Measurements from ENCODE around the gene NTRK2.

GRCh38 chr9:85007748-85008147 lies 338.2 kb downstream of the NTRK2 start:
- no peak for TF ChIP-seq CTCF (conservative IDR thresholded peaks at IDR 0.05 in 1 of 2, IDR thresholded peaks at IDR 0.05 in 1 of 2; ENCODE audit: extremely low read depth in 1 of 2, insufficient read depth in 1 of 2, low read depth in 1 of 2, low read length in 2 of 2)
- TF ChIP-seq EZH2 (IDR thresholded peaks at IDR 0.05; ENCODE audit: borderline replicate concordance, low read length): no peak

Measured in mammary epithelial cell (primary cell).